Measurements from ENCODE around the gene CRTC1. TPM values are rescaled to one million over a fixed set of nuclear protein-coding genes. Genes with fewer than 3 reads are reported as not detected.
A peak's percentile ranks its signal among the peaks of the same experiment; 100 is the strongest.

CRTC1 gene
- polyA plus RNA-seq, 4 donors: 5.8 to 20.7 (median 6.7) TPM

- H3K36me3 ChIP-seq (ENCODE audit: control insufficient read depth in 3 of 3, insufficient read depth in 2 of 3, low read depth in 1 of 3, low read length in 3 of 3): peaks cover 0 to 38% (median 0%) of the 10 kb centered on the region in 3 donors
- FAIRE-seq: no peak
- no peak for DNase-seq
- H3K9me3 ChIP-seq (ENCODE audit: control insufficient read depth in 2 of 2, insufficient read depth in 1 of 2, low read depth in 1 of 2, low read length in 1 of 2): no peaks in the 10 kb centered on the region
- no peak overlapping the region for H3K4me3 ChIP-seq (ENCODE audit: low read depth in 1 of 3, low read length in 3 of 3)
- H3K27me3 ChIP-seq (ENCODE audit: control insufficient read depth in 3 of 3, insufficient read depth in 3 of 3, low read length in 3 of 3): no peaks in the 10 kb centered on the region
- H3K4me1 ChIP-seq (ENCODE audit: control insufficient read depth in 3 of 3, insufficient read depth in 2 of 3, low read depth in 1 of 3, low read length in 2 of 3): peaks cover 0 to 21% (median 0%) of the 10 kb centered on the region in 3 donors
- H3K27ac ChIP-seq (ENCODE audit: low read depth in 1 of 3, low read length in 2 of 3): peak overlapping the region in 1 of 3 donors; percentile 93
- WGBS, 3 donors: 49 to 87% (median 77%) methylated on average over 17 of the region's 17 CpGs
Measured at GRCh38 chr19:18650021-18650390, 33.5 kb upstream of the CRTC1 start.

- no peak overlapping the region for H3K4me3 ChIP-seq (ENCODE audit: low read depth in 1 of 3, low read length in 3 of 3)
Measured at GRCh38 chr19:18650468-18651041, 32.9 kb upstream of the CRTC1 start.

GRCh38 chr19:18651300-18651699, 32.2 kb upstream of the CRTC1 start:
- H3K27me3 ChIP-seq (ENCODE audit: control insufficient read depth in 3 of 3, insufficient read depth in 3 of 3, low read length in 3 of 3): no peaks in the 10 kb centered on the region
- 83 to 100% (median 94%) methylated on average over 1 of the region's 1 CpG for WGBS, 3 donors
- no peaks in the 10 kb centered on the region for H3K9me3 ChIP-seq (ENCODE audit: control insufficient read depth in 2 of 2, insufficient read depth in 1 of 2, low read depth in 1 of 2, low read length in 1 of 2)
- peaks cover 0 to 41% (median 0%) of the 10 kb centered on the region in 3 donors for H3K36me3 ChIP-seq (ENCODE audit: control insufficient read depth in 3 of 3, insufficient read depth in 2 of 3, low read depth in 1 of 3, low read length in 3 of 3)
- H3K27ac ChIP-seq (ENCODE audit: low read depth in 1 of 3, low read length in 2 of 3): peak overlapping the region in 1 of 3 donors; percentile 93
- peaks cover 0 to 21% (median 0%) of the 10 kb centered on the region in 3 donors for H3K4me1 ChIP-seq (ENCODE audit: control insufficient read depth in 3 of 3, insufficient read depth in 2 of 3, low read depth in 1 of 3, low read length in 2 of 3)
- DNase-seq: no peak
- no peak overlapping the region for H3K4me3 ChIP-seq (ENCODE audit: low read depth in 1 of 3, low read length in 3 of 3)
- no peak for FAIRE-seq

More at GRCh38 chr19:18650468-18651041, 32.9 kb upstream of the CRTC1 start:
- WGBS, 3 donors: 52 to 79% (median 77%) methylated on average over 31 to 34 of the region's 34 CpGs
- FAIRE-seq: no peak
- DNase-seq: no peak
- peaks cover 0 to 38% (median 0%) of the 10 kb centered on the region in 3 donors for H3K36me3 ChIP-seq (ENCODE audit: control insufficient read depth in 3 of 3, insufficient read depth in 2 of 3, low read depth in 1 of 3, low read length in 3 of 3)
- H3K4me1 ChIP-seq (ENCODE audit: control insufficient read depth in 3 of 3, insufficient read depth in 2 of 3, low read depth in 1 of 3, low read length in 2 of 3): peaks cover 0 to 21% (median 0%) of the 10 kb centered on the region in 3 donors
- H3K27ac ChIP-seq (ENCODE audit: low read depth in 1 of 3, low read length in 2 of 3): peak overlapping the region in 1 of 3 donors; percentile 93
- no peaks in the 10 kb centered on the region for H3K9me3 ChIP-seq (ENCODE audit: control insufficient read depth in 2 of 2, insufficient read depth in 1 of 2, low read depth in 1 of 2, low read length in 1 of 2)
- no peaks in the 10 kb centered on the region for H3K27me3 ChIP-seq (ENCODE audit: control insufficient read depth in 3 of 3, insufficient read depth in 3 of 3, low read length in 3 of 3)

GRCh38 chr19:18651733-18652132, 31.7 kb upstream of the CRTC1 start:
- H3K4me3 ChIP-seq (ENCODE audit: low read depth in 1 of 3, low read length in 3 of 3): no peak overlapping the region
- H3K4me1 ChIP-seq (ENCODE audit: control insufficient read depth in 3 of 3, insufficient read depth in 2 of 3, low read depth in 1 of 3, low read length in 2 of 3): peaks cover 0 to 21% (median 0%) of the 10 kb centered on the region in 3 donors
- no peak for FAIRE-seq
- WGBS, 3 donors: 87 to 94% (median 89%) methylated on average over 6 of the region's 6 CpGs
- DNase-seq: no peak
- peaks cover 0 to 42% (median 0%) of the 10 kb centered on the region in 3 donors for H3K36me3 ChIP-seq (ENCODE audit: control insufficient read depth in 3 of 3, insufficient read depth in 2 of 3, low read depth in 1 of 3, low read length in 3 of 3)
- H3K27me3 ChIP-seq (ENCODE audit: control insufficient read depth in 3 of 3, insufficient read depth in 3 of 3, low read length in 3 of 3): no peaks in the 10 kb centered on the region
- no peaks in the 10 kb centered on the region for H3K9me3 ChIP-seq (ENCODE audit: control insufficient read depth in 2 of 2, insufficient read depth in 1 of 2, low read depth in 1 of 2, low read length in 1 of 2)
- H3K27ac ChIP-seq (ENCODE audit: low read depth in 1 of 3, low read length in 2 of 3): peak overlapping the region in 1 of 3 donors; percentile 93

DNA sequence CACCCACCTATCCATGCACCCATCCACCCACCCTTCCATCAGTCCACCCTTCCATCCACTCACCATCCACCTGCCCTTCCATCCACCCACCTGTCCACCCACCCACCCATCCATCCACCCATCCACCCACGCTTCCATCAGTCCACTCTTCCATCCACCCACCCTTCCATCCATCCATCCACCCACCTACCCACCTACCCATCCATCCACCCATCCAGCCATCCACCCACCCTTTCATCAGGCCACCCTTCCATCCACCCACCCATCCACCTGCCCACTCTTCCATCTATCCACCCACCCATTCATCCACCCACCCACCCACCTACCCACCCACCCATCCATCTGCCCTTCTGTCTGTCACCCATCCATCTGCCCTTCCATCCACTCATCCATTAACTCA, 29.6 kb upstream of the CRTC1 start:
- no peak for FAIRE-seq
- Histone ChIP-seq H3K36me3 (ENCODE audit: control insufficient read depth in 3 of 3, insufficient read depth in 2 of 3, low read depth in 1 of 3, low read length in 3 of 3) (peaks cover 0 to 34% (median 0%) of the 10 kb centered on the region in 3 donors), H3K4me1 (ENCODE audit: control insufficient read depth in 3 of 3, insufficient read depth in 2 of 3, low read depth in 1 of 3, low read length in 2 of 3) (peaks cover 0 to 21% (median 0%) of the 10 kb centered on the region in 3 donors)

DNA sequence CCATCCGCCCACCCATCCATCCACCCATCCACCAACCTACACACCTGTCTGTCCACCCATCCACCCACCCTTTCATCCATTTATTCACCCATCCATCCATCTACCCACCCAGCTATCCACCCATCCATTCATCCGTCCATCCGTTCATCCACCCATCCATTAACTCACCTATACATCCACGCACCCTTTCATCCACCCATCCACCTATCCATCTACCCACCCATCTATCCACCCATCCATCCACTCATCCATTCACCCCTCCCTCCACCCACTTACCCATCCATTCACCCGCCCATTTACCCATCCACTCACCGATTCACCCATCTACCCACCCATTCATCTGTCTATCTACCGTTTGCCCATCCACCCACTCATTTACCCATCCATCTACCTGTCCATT, 29.0 kb upstream of the CRTC1 start:
- Histone ChIP-seq H3K9me3 (ENCODE audit: control insufficient read depth in 2 of 2, insufficient read depth in 1 of 2, low read depth in 1 of 2, low read length in 1 of 2) (no peaks in the 10 kb centered on the region), H3K27ac (ENCODE audit: low read depth in 1 of 3, low read length in 2 of 3) (no peak overlapping the region), H3K4me3 (ENCODE audit: low read depth in 1 of 3, low read length in 3 of 3) (no peak overlapping the region), H3K36me3 (ENCODE audit: control insufficient read depth in 3 of 3, insufficient read depth in 2 of 3, low read depth in 1 of 3, low read length in 3 of 3) (peaks cover 0 to 30% (median 0%) of the 10 kb centered on the region in 3 donors), H3K4me1 (ENCODE audit: control insufficient read depth in 3 of 3, insufficient read depth in 2 of 3, low read depth in 1 of 3, low read length in 2 of 3) (peaks cover 0 to 15% (median 0%) of the 10 kb centered on the region in 3 donors), H3K27me3 (ENCODE audit: control insufficient read depth in 3 of 3, insufficient read depth in 3 of 3, low read length in 3 of 3) (no peaks in the 10 kb centered on the region)
- no peak for DNase-seq
- FAIRE-seq: no peak
- 94 to 98% (median 95%) methylated on average over 7 of the region's 7 CpGs for WGBS, 3 donors

More for the DNA sequence above, 29.6 kb upstream of the CRTC1 start:
- 100% methylated on average over 1 of the region's 1 CpG for WGBS, 3 donors
- Histone ChIP-seq H3K27ac (ENCODE audit: low read depth in 1 of 3, low read length in 2 of 3) (no peak overlapping the region), H3K4me3 (ENCODE audit: low read depth in 1 of 3, low read length in 3 of 3) (no peak overlapping the region), H3K27me3 (ENCODE audit: control insufficient read depth in 3 of 3, insufficient read depth in 3 of 3, low read length in 3 of 3) (no peaks in the 10 kb centered on the region), H3K9me3 (ENCODE audit: control insufficient read depth in 2 of 2, insufficient read depth in 1 of 2, low read depth in 1 of 2, low read length in 1 of 2) (no peaks in the 10 kb centered on the region)
- no peak for DNase-seq

DNA sequence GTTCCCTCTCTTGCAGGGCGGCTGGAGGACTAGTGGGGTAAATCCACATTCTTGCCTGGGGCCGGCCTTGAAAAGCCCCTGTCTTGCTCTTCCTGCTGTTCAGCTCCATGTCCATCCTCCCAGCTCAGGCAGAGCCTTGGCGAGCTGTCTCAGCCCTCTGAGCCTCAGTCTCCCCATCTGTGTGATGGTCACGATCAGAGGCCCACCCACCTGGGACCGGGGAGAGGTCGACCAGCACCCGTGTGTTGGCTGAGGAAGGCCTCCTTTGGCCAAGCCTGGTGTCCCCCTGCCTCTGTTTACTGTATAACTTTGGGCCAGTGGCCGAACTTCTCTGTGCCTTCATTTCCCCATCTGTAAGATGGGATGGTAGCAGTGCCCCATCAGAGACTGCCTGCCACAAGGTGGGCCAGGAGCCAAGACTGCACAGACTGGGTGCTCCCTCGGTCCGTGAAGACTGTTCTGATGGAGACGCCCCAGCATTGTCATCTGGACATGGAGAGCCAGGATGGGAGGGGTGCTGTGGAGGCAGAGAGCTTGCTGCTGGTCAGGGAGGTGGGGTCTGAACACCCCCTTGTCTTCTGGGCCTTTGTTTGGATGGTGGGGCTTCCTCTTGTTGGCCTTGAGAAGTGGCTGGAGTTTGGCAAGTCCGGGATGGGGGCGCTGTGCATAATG, 28.2 kb upstream of the CRTC1 start:
- Histone ChIP-seq H3K4me1 (ENCODE audit: control insufficient read depth in 3 of 3, insufficient read depth in 2 of 3, low read depth in 1 of 3, low read length in 2 of 3) (peaks cover 0 to 8% (median 0%) of the 10 kb centered on the region in 3 donors), H3K36me3 (ENCODE audit: control insufficient read depth in 3 of 3, insufficient read depth in 2 of 3, low read depth in 1 of 3, low read length in 3 of 3) (peaks cover 0 to 27% (median 0%) of the 10 kb centered on the region in 3 donors), H3K9me3 (ENCODE audit: control insufficient read depth in 2 of 2, insufficient read depth in 1 of 2, low read depth in 1 of 2, low read length in 1 of 2) (no peaks in the 10 kb centered on the region), H3K27me3 (ENCODE audit: control insufficient read depth in 3 of 3, insufficient read depth in 3 of 3, low read length in 3 of 3) (peaks cover 0 to 2% (median 0%) of the 10 kb centered on the region in 3 donors), H3K4me3 (ENCODE audit: low read depth in 1 of 3, low read length in 3 of 3) (no peak overlapping the region), H3K27ac (ENCODE audit: low read depth in 1 of 3, low read length in 2 of 3) (no peak overlapping the region)
- 92 to 95% (median 92%) methylated on average over 13 of the region's 13 CpGs for WGBS, 3 donors
- FAIRE-seq (no peak), DNase-seq (no peak)

GRCh38 chr19:18656337-18657086, 27.0 kb upstream of the CRTC1 start:
- Histone ChIP-seq H3K4me1 (ENCODE audit: control insufficient read depth in 3 of 3, insufficient read depth in 2 of 3, low read depth in 1 of 3, low read length in 2 of 3) (peaks cover 0 to 5% (median 0%) of the 10 kb centered on the region in 3 donors), H3K27me3 (ENCODE audit: control insufficient read depth in 3 of 3, insufficient read depth in 3 of 3, low read length in 3 of 3) (peaks cover 0 to 2% (median 0%) of the 10 kb centered on the region in 3 donors), H3K4me3 (ENCODE audit: low read depth in 1 of 3, low read length in 3 of 3) (no peak overlapping the region), H3K9me3 (ENCODE audit: control insufficient read depth in 2 of 2, insufficient read depth in 1 of 2, low read depth in 1 of 2, low read length in 1 of 2) (no peaks in the 10 kb centered on the region), H3K27ac (ENCODE audit: low read depth in 1 of 3, low read length in 2 of 3) (no peak overlapping the region), H3K36me3 (ENCODE audit: control insufficient read depth in 3 of 3, insufficient read depth in 2 of 3, low read depth in 1 of 3, low read length in 3 of 3) (peaks cover 0 to 19% (median 0%) of the 10 kb centered on the region in 3 donors)
- DNase-seq: no peak
- no peak for FAIRE-seq
- WGBS, 3 donors: 71 to 90% (median 85%) methylated on average over 11 to 19 of the region's 19 CpGs

Measured in small intestine (tissue), 7 donors.